Vagina (tissue), 2 donors: ENCODE data around the gene KIF1B. TPM values are rescaled to one million over a fixed set of nuclear protein-coding genes. Genes with fewer than 3 reads are reported as not detected.
A peak's percentile ranks its signal among the peaks of the same experiment; 100 is the strongest.
"Not testable (repeated sequence)": the region's sequence is repeated elsewhere in the genome, so short reads cannot be mapped to it uniquely, and the experiment has no call there.

Experiments
- DNase-seq, 2 donors: peaks; one replicate each; pipeline ENCODE4 v3.0.0-alpha.2; 2017; ENCODE audit errors: extremely low spot score in 2 of 2
- H3K27ac ChIP-seq: fragments of 200-600 bp; sonication (generic); one replicate; pipeline ENCODE4 v1.5.1; 2019
- H3K27me3 ChIP-seq: fragments of 200-600 bp; sonication (generic); one replicate; pipeline ENCODE4 v1.5.1; 2019
- H3K36me3 ChIP-seq, 2 donors: fragments of 200-600 bp; sonication (generic); one replicate each; pipeline ENCODE4 v1.5.1; 2017 to 2019
- H3K4me1 ChIP-seq: fragments of 200-600 bp; sonication (generic); one replicate; pipeline ENCODE4 v1.5.1; 2019
- H3K4me3 ChIP-seq, 2 donors: fragments of 200-600 bp; sonication (generic); 1 replicate in 1 of 2; 2 replicates in 1 of 2; pipeline ENCODE4 v1.5.1; 2016 to 2019
- H3K9me3 ChIP-seq: fragments of 200-600 bp; sonication (generic); one replicate; pipeline ENCODE4 v1.5.1; 2019
- CTCF ChIP-seq, 3 experiments: fragments of 450-650 bp in 2 of 3; fragments of 200-600 bp in 1 of 3; sonication (generic) in 1 of 3; IDR thresholded peaks; one replicate each; pipeline ENCODE4 v1.5.1; 2017 to 2019; ENCODE audit warnings: antibody characterized with exemption in 3 of 3, mild to moderate bottlenecking in 2 of 3, moderate library complexity in 2 of 3
- POLR2A ChIP-seq, 2 donors: fragments of 450-650 bp; IDR thresholded peaks; one replicate each; pipeline ENCODE4 v1.6.1; 2017; ENCODE audit warnings: antibody characterized with exemption in 2 of 2, mild to moderate bottlenecking in 2 of 2, moderate library complexity in 2 of 2
- POLR2AphosphoS5 ChIP-seq, 2 donors: sonication (generic); formaldehyde crosslinking; IDR thresholded peaks; one replicate each; pipeline ENCODE4 v1.9.0; 2017; ENCODE audit warnings: antibody characterized with exemption in 2 of 2, mild to moderate bottlenecking in 2 of 2, low read depth in 1 of 2; ENCODE audit not compliant: insufficient read depth in 1 of 2
- intact Hi-C: fragments of 100-400 bp; cut with DNase I; formaldehyde crosslinking; loops from one replicate; pipeline ENCODE4 v1.15.1; 2023
- total RNA-seq: library from RNA; depleted of rRNA; stranded (reverse); fragments of >200 nt; gene quantifications from one replicate; pipeline ENCODE4 v1.2.3, GENCODE V29; 2016

KIF1B gene
- total RNA-seq, 1 donor from 2014 or later, result 45.4 TPM

- Histone ChIP-seq H3K27me3 (no peaks in the 10 kb centered on the region), H3K27ac (no peak overlapping the region), H3K36me3 (peaks cover 0 to 13% of the 10 kb centered on the region in 2 donors), H3K4me3 (no peak overlapping the region), H3K4me1 (no peaks in the 10 kb centered on the region), H3K9me3 (no peaks in the 10 kb centered on the region)
- intact Hi-C loops, result no loop called here
- TF ChIP-seq POLR2AphosphoS5 (IDR thresholded peaks at IDR 0.05; ENCODE audit: insufficient read depth in 1 of 2, low read depth in 1 of 2), result no peak
- no peak for TF ChIP-seq CTCF (IDR thresholded peaks at IDR 0.05)
- no peak for TF ChIP-seq POLR2A (IDR thresholded peaks at IDR 0.05)
- no peak for DNase-seq
Measured at GRCh38 chr1:10360045-10360444, 149.7 kb downstream of the KIF1B start.

GRCh38 chr1:10361515-10361914, 151.1 kb downstream of the KIF1B start:
- H3K27ac ChIP-seq, result no peak overlapping the region
- TF ChIP-seq POLR2AphosphoS5 (IDR thresholded peaks at IDR 0.05; ENCODE audit: insufficient read depth in 1 of 2, low read depth in 1 of 2) (no peak), CTCF (IDR thresholded peaks at IDR 0.05) (no peak), POLR2A (IDR thresholded peaks at IDR 0.05) (no peak)
- H3K4me1 ChIP-seq, result no peaks in the 10 kb centered on the region
- H3K27me3 ChIP-seq, result no peaks in the 10 kb centered on the region
- H3K4me3 ChIP-seq, result no peak overlapping the region
- DNase-seq, result no peak
- H3K36me3 ChIP-seq, result peaks cover 0 to 26% of the 10 kb centered on the region in 2 donors
- no peaks in the 10 kb centered on the region for H3K9me3 ChIP-seq
- intact Hi-C loops, result no loop called here

GRCh38 chr1:10368194-10368593, 157.8 kb downstream of the KIF1B start:
- H3K27ac ChIP-seq, result no peak overlapping the region
- H3K9me3 ChIP-seq, result no peaks in the 10 kb centered on the region
- no peak overlapping the region for H3K4me3 ChIP-seq
- H3K4me1 ChIP-seq, result no peaks in the 10 kb centered on the region
- H3K36me3 ChIP-seq, result peaks cover 0 to 57% of the 10 kb centered on the region in 2 donors
- DNase-seq, result no peak
- intact Hi-C loops, result no loop called here
- TF ChIP-seq CTCF (IDR thresholded peaks at IDR 0.05) (no peak), POLR2A (IDR thresholded peaks at IDR 0.05) (no peak), POLR2AphosphoS5 (IDR thresholded peaks at IDR 0.05; ENCODE audit: insufficient read depth in 1 of 2, low read depth in 1 of 2) (no peak)
- no peaks in the 10 kb centered on the region for H3K27me3 ChIP-seq

GRCh38 chr1:10374442-10374860, 164.1 kb downstream of the KIF1B start:
- H3K27me3 ChIP-seq, result no peaks in the 10 kb centered on the region
- no peak overlapping the region for H3K27ac ChIP-seq
- intact Hi-C loops, result no loop called here
- TF ChIP-seq POLR2A (IDR thresholded peaks at IDR 0.05) (no peak), CTCF (IDR thresholded peaks at IDR 0.05) (no peak), POLR2AphosphoS5 (IDR thresholded peaks at IDR 0.05; ENCODE audit: insufficient read depth in 1 of 2, low read depth in 1 of 2) (no peak)
- peaks cover 4% of the 10 kb centered on the region for H3K4me1 ChIP-seq
- no peak overlapping the region for H3K4me3 ChIP-seq
- no peaks in the 10 kb centered on the region for H3K9me3 ChIP-seq
- peaks cover 0 to 44% of the 10 kb centered on the region in 2 donors for H3K36me3 ChIP-seq
- DNase-seq, result no peak

GRCh38 chr1:10377365-10378029, 167.1 kb downstream of the KIF1B start:
- not testable (repeated sequence) for DNase-seq

More at GRCh38 chr1:10377365-10378029, 167.1 kb downstream of the KIF1B start:
- not testable (repeated sequence) for H3K4me3 ChIP-seq, H3K27ac ChIP-seq, H3K27me3 ChIP-seq, H3K4me1 ChIP-seq, H3K9me3 ChIP-seq
- intact Hi-C loops, result loop anchor here (2.0 kb wide), 1 partner anchor 51 kb away; no protein-coding TSS in a partner anchor
- H3K36me3 ChIP-seq, result peaks cover 0 to 25% of the 10 kb centered on the region in 2 donors
- TF ChIP-seq CTCF (IDR thresholded peaks at IDR 0.05) (peak; percentile 65 to 85 (median 75)), POLR2AphosphoS5 (IDR thresholded peaks at IDR 0.05; ENCODE audit: insufficient read depth in 1 of 2, low read depth in 1 of 2) (peak in 1 of 2 donors; percentile 50)
